COLO668 (cell line): Measurements from ENCODE around the gene CTSA.
"Not testable (repeated sequence)": the region's sequence is repeated elsewhere in the genome, so short reads cannot be mapped to it uniquely, and the experiment has no call there.

Source experiments
- DNase-seq: peaks from one replicate; lab custom pipeline; 2025; ENCODE audit not compliant: unreplicated experiment; lab: John Stamatoyannopoulos, UW

Gene CTSA

DNA sequence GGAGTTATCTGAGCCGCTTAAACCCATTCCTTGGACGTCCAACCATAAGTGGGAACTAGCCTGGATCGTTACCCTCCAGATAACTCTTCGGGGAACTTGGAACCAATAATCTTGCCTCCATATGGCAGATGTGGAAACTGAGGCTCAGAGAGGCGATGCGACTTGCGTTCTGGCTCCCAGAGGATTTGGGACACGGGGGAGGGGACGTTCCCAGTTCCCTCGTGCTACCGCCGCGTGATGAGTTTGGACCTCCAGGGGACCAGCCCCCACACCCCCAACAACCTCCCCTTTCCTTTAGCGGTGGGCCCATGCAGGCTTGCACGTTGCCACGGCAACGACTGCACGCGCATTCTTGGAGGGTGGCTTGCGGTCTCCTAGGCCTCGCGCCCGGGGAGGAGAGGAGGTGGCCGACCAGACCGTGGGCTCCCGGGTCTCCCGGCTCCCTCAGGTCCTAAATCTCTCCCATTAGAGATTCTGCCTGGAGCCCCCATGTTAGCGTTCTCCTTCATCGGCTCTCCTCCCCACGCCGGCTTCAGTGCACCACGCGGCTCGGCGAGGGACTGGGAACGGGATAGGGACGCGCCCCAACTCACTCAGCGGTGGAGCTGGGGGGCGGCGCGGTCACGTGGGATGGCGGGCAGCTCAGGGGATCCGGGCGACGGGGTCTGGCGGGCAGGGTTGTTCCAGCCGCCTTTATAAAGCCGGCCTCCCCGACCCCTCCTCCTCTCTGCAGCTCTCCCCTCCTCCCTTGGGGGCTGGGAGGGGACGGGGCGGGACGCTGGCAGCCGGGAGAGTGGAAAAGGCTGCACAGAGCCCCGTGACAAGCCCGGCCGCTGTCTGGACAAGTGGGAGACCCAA is 20.6 kb downstream of the CTSA start, which contains the start of gene PLTP:
Gene PLTP (minus strand): TSS at position 670 of the 858 bp plus-strand sequence. CDS start 703 bp downstream, outside the sequence.
- no peak for DNase-seq

GRCh38 chr20:45912344-45912682 is 21.2 kb downstream of the CTSA start:
- DNase-seq: no peak

- no peak for DNase-seq
Measured at GRCh38 chr20:45913116-45913515, 22.0 kb downstream of the CTSA start.

DNA sequence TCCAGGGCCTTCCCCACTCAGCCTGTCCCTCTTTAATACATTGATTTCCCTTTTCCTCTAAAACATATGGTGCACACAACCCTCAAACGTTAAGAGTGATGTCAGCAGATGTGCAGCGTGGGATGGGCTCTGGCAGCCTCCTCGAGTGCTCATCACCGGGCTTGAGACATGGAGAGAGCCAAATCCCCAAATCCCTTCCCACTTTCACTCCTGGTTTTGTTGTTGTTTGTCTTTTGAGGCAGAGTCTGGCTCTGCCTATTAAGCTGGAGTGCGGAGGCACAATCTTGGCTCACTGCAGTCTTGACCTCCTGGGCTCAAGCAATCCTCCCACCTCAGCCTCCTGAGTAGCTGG is 26.6 kb downstream of the CTSA start:
- no peak for DNase-seq

DNA sequence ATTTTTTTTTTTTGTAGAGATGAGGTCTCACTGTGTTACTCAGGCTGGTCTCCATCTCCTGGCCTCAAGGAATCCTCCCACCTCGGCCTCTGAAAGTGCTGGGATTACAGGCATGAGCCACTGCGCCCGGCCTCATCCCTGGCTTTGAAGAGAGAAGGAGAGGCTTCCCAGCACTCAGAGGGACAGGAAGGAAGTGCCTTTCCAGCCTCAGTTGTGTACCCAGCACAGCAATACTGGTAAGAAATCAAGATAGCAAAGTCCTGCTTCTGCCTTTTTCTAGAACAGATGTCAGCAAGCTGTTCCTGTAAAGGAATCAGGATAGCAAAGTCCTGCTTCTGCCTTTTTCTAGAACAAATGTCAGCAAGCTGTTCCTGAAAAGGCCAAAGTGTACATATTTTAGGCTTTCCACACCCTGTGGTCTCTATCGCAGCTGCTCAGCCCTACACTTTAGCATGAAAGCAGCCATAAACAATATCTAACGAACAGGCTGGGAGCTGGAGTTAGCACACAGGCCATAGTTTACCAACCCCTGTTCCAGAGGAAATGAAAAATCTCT is 27.1 kb downstream of the CTSA start:
- DNase-seq: no peak

DNA sequence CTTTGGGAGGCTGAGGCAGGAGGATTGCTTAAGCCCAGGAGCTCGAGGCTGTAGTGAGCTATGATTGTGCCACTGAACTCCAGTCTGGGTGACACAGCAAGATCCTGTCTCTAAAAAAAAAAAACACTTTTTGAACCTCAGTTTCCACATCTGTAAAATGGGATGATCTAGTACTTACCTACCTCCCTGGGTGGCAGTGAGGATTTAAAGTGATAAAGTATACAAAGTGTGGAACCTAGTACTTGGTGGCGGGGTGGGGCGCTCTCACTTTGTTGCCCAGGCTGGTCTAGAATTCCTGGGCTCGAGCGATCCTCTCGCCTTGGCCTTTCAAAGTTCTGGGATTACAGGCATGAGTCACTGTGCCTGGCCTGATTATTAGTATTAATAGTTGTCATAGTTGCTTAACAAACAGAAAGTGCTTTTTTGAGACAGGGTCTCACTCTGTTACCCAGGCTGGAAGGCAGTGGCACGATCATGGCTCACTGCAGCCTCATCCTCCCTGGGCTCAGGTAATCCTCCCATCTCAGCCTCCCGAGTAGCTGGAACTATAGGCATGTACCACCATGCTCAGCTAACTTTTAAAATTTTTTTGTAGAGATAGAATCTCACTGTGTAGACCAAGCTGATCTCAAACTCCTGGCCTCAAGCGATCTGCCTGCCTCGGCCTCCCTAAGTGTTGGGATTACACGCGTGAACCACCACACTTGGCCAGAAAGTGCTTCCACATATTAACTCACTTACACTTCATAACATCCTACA is 27.8 kb downstream of the CTSA start:
- DNase-seq: no peak

DNA sequence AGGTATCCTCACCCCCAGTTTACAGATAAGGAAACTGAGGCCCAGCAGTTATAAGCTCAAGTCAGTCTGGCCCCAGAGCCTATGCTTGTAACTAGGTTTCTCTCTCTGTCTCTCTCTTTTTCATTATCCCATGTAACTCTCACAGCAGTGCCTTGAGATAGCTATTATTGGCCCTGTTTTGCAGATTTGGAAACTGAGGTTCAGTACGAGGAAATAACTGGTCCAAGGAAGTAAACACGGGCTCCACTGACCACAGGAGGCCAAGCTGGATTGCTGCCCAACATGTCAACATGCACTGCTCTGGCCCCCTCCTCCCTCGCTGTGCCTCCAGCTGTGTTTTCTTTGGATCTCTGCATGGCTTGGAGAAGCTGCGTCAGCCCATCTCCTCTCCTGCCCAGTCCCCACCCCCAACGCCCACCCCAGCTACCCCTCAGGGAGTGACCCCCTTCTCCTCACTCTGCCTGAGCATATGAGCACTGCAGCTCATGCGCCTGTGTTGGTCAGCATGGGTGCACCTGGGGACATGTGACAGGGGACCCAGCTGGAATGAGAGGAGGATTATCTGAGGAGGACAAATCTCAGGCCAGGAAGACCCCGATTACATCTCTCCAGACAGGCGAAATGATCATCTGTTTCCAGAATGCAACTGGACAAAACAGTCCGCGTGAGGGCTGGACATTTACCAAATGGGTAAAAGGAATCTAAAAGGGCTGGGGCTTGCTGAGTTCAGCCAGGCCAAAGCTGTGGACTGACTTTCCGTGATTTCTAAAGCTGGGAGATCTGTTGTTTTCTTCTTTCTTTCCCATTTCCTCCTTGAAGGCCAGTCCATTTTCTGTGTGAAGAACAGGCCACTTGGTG is 28.6 kb downstream of the CTSA start:
- no peak for DNase-seq

DNA sequence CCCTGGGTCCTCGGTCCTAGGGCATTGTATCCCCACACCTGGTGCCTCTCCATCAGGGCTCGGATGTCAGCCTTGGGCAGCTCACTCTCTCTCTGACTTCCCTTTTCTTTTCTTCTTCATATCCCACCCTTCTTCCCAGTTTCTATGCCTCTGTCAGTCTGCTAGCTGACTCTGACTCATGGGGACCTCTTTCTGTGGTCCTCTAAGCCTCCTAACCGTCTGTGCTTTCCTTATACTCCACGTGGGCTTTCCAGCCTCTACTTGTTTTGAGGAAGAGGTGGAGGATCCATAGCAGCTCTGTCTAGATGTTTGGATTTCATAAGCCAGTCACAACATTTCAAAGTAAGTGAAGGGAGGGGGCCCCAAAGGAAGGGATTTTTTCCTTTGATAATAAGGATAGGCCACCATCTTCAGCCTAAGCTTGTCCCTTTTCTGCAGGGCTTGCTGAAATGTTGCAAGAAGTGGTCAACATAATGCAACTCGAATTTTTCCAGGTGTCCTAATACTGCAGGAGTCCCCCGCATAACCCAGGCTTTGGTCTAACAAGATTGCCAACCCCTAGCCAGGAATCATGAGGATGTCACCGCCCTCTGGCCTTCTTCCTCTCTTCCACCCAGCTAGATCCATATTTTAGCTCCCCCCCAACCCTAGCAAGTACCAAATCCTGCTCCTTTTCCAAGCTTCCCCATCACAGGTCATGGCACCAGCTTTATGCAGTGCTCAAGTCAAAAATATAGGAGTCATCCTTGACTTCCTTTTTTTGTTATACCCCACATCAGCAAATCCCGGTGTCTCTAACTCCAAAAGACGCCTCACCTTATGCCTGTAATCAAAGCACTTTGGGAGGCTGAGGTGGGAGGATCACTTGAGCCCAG is 29.6 kb downstream of the CTSA start:
- no peak for DNase-seq

- DNase-seq: no peak
Measured at GRCh38 chr20:45921337-45922189, 30.4 kb downstream of the CTSA start.

DNA sequence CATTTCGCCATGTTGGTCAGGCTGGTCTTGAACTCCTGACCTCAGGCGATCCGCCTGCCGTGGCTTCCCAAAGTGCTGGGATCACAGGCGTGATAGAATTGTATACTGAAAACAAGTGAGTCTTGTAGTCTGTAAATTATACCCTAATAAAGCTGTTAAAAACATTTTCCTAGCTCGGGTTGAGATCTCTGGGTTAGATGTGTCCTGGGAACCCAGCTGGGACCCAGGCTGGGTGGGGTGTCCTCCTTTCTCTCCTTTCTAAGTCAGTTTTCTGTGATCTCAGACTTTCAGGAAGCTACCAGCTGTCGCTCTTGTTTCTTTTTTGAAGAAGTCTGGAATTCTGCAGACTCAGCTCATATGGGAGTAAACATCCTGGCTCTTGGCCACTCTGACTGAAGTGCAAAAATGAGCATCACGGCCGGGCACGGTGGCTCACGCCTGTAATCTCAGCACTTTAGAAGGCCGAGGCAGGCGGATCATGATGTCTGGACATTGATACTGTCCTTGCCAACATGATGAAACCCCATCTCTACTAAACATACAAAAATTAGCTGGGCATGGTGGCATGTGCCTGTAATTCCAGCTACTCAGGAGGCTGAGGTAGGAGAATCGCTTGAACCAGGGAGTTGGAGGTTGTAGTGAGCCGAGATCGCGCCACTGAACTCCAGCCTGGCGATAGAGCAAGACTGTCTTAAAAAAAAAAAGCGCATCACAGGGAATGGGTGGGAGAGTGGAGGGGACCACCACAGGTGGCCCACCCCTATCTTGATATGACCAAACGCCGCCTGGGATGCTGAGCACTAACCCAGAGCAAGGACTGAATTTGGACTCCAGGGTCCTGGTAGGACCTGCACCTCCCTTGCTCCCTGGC is 33.5 kb downstream of the CTSA start:
- DNase-seq: no peak

- no peak for DNase-seq
Measured at GRCh38 chr20:45925821-45926506, 34.8 kb downstream of the CTSA start.

DNA sequence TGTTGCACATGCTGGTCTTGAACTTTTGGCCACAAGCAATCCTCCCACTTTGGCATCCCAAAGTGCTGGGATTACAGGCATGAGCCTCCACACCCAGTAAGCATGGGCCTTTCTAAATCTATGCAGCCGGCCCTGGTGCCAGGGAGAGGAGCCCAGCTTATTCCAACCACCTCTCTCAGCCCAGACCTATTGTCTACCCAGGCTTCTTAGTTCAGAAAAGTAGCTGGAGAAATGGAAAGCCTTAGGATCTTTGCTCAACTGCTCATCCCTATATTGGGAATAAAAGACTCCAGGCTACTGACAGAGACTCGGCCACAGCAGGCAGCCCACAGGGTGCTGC is 35.6 kb downstream of the CTSA start:
- no peak for DNase-seq

GRCh38 chr20:45927071-45927878 is 36.1 kb downstream of the CTSA start:
- no peak for DNase-seq

DNA sequence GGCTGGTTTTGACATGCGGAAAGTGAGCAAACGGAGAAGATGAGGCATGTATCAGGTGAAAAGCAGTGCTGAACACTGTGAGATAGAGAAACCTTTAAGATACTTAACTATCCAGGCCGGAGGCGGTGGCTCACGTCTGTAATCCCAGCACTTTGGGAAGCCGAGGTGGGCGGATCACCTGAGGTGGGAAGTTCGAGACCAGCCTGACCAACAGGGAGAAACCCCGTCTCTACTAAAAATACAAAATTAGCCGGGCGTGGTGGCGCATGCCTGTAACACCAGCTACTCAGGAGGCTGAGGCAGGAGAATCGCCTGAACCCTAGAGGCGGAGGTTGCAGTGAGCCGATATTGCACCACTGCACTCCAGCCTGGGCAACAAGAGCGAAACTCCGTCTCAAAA is 40.5 kb downstream of the CTSA start:
- DNase-seq: not testable (repeated sequence)

DNA sequence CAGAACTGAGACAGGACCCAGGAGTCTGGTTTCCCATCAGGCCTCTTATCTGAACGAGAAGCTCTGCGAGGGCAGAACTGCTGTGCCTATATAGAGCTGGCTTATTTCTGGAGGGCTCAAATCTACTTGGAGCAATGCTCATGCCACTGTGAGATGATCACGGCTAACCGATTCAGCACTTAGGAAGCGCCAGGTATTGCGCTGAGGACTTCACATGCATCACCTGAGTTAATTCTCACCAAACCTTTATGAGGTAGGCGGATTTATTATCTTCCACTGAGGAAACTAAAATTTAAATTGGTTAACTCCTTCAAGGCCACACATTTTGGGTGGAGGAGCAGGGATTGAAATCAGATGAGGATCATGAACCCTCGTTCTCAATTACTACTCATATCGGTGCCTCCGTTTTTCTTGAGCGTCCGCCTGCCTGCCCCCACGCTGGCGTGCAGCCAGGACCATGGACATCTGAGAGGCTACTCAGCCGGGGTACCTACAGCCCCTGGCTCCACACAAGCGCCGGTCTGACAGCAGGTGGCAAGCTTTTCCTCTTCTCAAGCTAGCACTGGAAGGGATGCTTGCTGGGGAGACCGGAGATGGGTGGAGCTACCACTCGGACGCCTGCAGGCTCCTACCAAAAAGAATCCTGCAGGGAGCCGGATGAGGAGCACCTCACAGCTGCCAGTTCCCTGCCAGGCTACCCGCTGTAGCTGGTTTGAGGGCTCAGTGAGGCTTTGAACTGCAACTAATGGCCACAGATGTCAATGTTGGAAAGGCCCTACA is 42.3 kb downstream of the CTSA start:
- peak; percentile 90 for DNase-seq

DNA sequence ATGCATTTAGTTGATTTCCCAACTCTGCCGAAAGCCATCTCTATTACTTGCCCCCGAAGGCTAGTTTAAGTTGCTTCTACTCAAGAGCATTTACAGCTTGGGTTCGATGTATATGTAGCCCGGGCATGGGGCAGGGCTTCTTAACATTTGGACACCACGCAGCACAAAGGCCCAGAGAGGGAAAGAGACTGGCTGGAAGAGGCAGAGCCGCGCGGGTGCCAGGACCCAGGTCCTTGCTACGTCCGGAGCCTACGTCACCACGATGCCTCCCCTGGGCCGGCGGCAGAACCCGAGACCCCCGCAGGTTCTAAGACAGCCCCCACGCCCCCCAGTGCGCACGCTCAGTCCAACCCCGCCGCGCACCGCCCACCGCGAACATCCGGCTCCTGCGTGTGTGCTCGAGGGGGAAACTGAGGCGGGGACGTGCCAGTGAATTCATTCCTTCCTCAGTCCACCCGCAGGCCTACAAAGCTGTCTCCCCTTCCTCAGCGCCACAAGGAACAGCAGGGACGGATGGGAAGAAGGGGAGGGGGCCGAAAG is 43.0 kb downstream of the CTSA start:
- DNase-seq: peak; percentile 62
